Measurements from ENCODE around the gene PDSS2.
A peak's percentile ranks its signal among the peaks of the same experiment; 100 is the strongest.

Gene PDSS2

GRCh38 chr6:107493158-107494057 is 34.0 kb upstream of the PDSS2 start:
- Histone ChIP-seq H4K8ac (ENCODE audit: low read length) (peak overlapping the region; percentile 89), H2BK15ac (ENCODE audit: low read depth, poor library complexity, severe bottlenecking) (no peak overlapping the region), H3K9ac (ENCODE audit: low read length) (peak overlapping the region; percentile 93), H3K18ac (ENCODE audit: low read depth in 1 of 2, low read length in 2 of 2) (peak overlapping the region; percentile 37 to 48), H2BK12ac (ENCODE audit: low read length in 2 of 2) (peak overlapping the region in 1 of 2 experiments; percentile 61), H2BK120ac (ENCODE audit: low read depth, low read length) (peak overlapping the region; percentile 56), H3K4me2 (ENCODE audit: low read length, poor library complexity, severe bottlenecking) (no peak overlapping the region), H3K79me1 (replicated peaks; ENCODE audit: low read length, poor library complexity, severe bottlenecking) (no peaks in the 10 kb centered on the region), H2AFZ (ENCODE audit: low read depth, low read length) (no peak overlapping the region), H3K4me1 (ENCODE audit: control insufficient read depth, insufficient read depth, low read depth, low read length) (peaks cover 22% of the 10 kb centered on the region), H3K36me3 (ENCODE audit: control insufficient read depth in 1 of 2, insufficient read depth in 2 of 2, low read depth in 1 of 2, low read length in 2 of 2) (no peaks in the 10 kb centered on the region), H3K27me3 (ENCODE audit: control insufficient read depth in 1 of 2, insufficient read depth in 1 of 2, low read length in 2 of 2) (peaks cover 0 to 58% of the 10 kb centered on the region in 2 experiments), H3K4me3 (ENCODE audit: insufficient read depth in 1 of 2, low read depth in 1 of 2, low read length in 2 of 2) (peak overlapping the region in 1 of 2 experiments; percentile 95), H2AK5ac (ENCODE audit: low read length, severe bottlenecking) (no peak overlapping the region), H3K14ac (ENCODE audit: low read length in 2 of 2) (no peak overlapping the region), H3K4ac (ENCODE audit: low read depth in 1 of 2, low read length in 2 of 2) (no peak overlapping the region), H2BK5ac (ENCODE audit: low read depth, low read length, poor library complexity, severe bottlenecking) (no peak overlapping the region), H3K9me3 (ENCODE audit: control insufficient read depth, low read length) (no peaks in the 10 kb centered on the region), H3K27ac (ENCODE audit: low read length, poor library complexity, severe bottlenecking) (no peak overlapping the region), H3K23ac (ENCODE audit: low read length in 2 of 2) (no peak overlapping the region), H4K91ac (ENCODE audit: low read length) (peak overlapping the region; percentile 7)
- WGBS = 12% methylated on average over 10 of the region's 12 CpGs
- DNase-seq = peak; percentile 83

GRCh38 chr6:107491760-107492660 is 32.6 kb upstream of the PDSS2 start:
- H2AFZ ChIP-seq (ENCODE audit: low read depth, low read length) = no peak overlapping the region
- H3K27ac ChIP-seq (ENCODE audit: low read length, poor library complexity, severe bottlenecking) = no peak overlapping the region
- H3K4me1 ChIP-seq (ENCODE audit: control insufficient read depth, insufficient read depth, low read depth, low read length) = peaks cover 27% of the 10 kb centered on the region
- H2BK120ac ChIP-seq (ENCODE audit: low read depth, low read length) = no peak overlapping the region
- no peak overlapping the region for H3K4ac ChIP-seq (ENCODE audit: low read depth in 1 of 2, low read length in 2 of 2)
- H4K8ac ChIP-seq (ENCODE audit: low read length) = no peak overlapping the region
- DNase-seq = peak; percentile 16
- H3K9me3 ChIP-seq (ENCODE audit: control insufficient read depth, low read length) = no peaks in the 10 kb centered on the region
- H3K23ac ChIP-seq (ENCODE audit: low read length in 2 of 2) = no peak overlapping the region
- H3K4me3 ChIP-seq (ENCODE audit: insufficient read depth in 1 of 2, low read depth in 1 of 2, low read length in 2 of 2) = peak overlapping the region in 1 of 2 experiments; percentile 95
- H3K9ac ChIP-seq (ENCODE audit: low read length) = peak overlapping the region; percentile 93
- 59% methylated on average over 12 of the region's 14 CpGs for WGBS
- no peak overlapping the region for H2BK15ac ChIP-seq (ENCODE audit: low read depth, poor library complexity, severe bottlenecking)
- H3K18ac ChIP-seq (ENCODE audit: low read depth in 1 of 2, low read length in 2 of 2) = peak overlapping the region in 1 of 2 experiments; percentile 54
- H3K36me3 ChIP-seq (ENCODE audit: control insufficient read depth in 1 of 2, insufficient read depth in 2 of 2, low read depth in 1 of 2, low read length in 2 of 2) = no peaks in the 10 kb centered on the region
- peaks cover 0 to 70% of the 10 kb centered on the region in 2 experiments for H3K27me3 ChIP-seq (ENCODE audit: control insufficient read depth in 1 of 2, insufficient read depth in 1 of 2, low read length in 2 of 2)
- H4K91ac ChIP-seq (ENCODE audit: low read length) = no peak overlapping the region
- H2AK5ac ChIP-seq (ENCODE audit: low read length, severe bottlenecking) = no peak overlapping the region
- H3K14ac ChIP-seq (ENCODE audit: low read length in 2 of 2) = no peak overlapping the region
- H2BK5ac ChIP-seq (ENCODE audit: low read depth, low read length, poor library complexity, severe bottlenecking) = no peak overlapping the region
- H3K79me1 ChIP-seq (replicated peaks; ENCODE audit: low read length, poor library complexity, severe bottlenecking) = no peaks in the 10 kb centered on the region
- H3K4me2 ChIP-seq (ENCODE audit: low read length, poor library complexity, severe bottlenecking) = no peak overlapping the region
- peak overlapping the region in 1 of 2 experiments; percentile 33 for H2BK12ac ChIP-seq (ENCODE audit: low read length in 2 of 2)

DNA sequence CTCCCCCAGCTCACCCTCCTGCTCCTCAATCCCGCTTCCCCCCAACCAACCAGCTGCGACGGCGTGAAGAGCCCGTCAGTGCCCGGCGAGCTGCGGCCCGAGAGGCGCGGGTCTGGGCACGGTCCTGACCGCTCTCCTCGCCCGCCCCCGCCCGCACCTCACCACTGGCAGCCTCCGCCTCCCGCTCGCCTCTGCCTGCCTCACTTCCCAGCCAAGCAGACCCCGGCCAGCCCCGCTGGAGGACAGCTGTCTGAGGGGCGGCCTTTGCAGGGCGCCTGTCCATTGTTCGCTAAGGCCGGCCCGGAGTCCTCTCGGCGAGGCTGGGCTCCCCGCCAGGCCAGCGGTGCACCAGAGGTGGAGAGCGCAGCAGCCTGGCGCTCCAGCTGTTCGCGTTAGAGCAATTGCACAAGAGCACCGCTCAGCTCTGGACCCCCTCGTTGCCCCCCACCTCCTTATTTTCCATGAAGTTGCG is 31.8 kb upstream of the PDSS2 start:
- Histone ChIP-seq H3K4ac (ENCODE audit: low read depth in 1 of 2, low read length in 2 of 2) (peak overlapping the region in 1 of 2 experiments; percentile 69), H3K4me1 (ENCODE audit: control insufficient read depth, insufficient read depth, low read depth, low read length) (peaks cover 27% of the 10 kb centered on the region), H2BK120ac (ENCODE audit: low read depth, low read length) (peak overlapping the region; percentile 34), H2AK5ac (ENCODE audit: low read length, severe bottlenecking) (no peak overlapping the region), H3K18ac (ENCODE audit: low read depth in 1 of 2, low read length in 2 of 2) (peak overlapping the region; percentile 86 to 93), H2BK15ac (ENCODE audit: low read depth, poor library complexity, severe bottlenecking) (peak overlapping the region; percentile 89), H3K23ac (ENCODE audit: low read length in 2 of 2) (peak overlapping the region in 1 of 2 experiments; percentile 92), H2BK12ac (ENCODE audit: low read length in 2 of 2) (peak overlapping the region in 1 of 2 experiments; percentile 87), H3K27ac (ENCODE audit: low read length, poor library complexity, severe bottlenecking) (no peak overlapping the region), H4K8ac (ENCODE audit: low read length) (peak overlapping the region; percentile 77), H3K4me2 (ENCODE audit: low read length, poor library complexity, severe bottlenecking) (peak overlapping the region; percentile 86), H3K36me3 (ENCODE audit: control insufficient read depth in 1 of 2, insufficient read depth in 2 of 2, low read depth in 1 of 2, low read length in 2 of 2) (no peaks in the 10 kb centered on the region), H3K27me3 (ENCODE audit: control insufficient read depth in 1 of 2, insufficient read depth in 1 of 2, low read length in 2 of 2) (peaks cover 0 to 72% of the 10 kb centered on the region in 2 experiments), H4K91ac (ENCODE audit: low read length) (peak overlapping the region; percentile 89), H3K9ac (ENCODE audit: low read length) (peak overlapping the region; percentile 93), H3K79me1 (replicated peaks; ENCODE audit: low read length, poor library complexity, severe bottlenecking) (no peaks in the 10 kb centered on the region), H2AFZ (ENCODE audit: low read depth, low read length) (peak overlapping the region; percentile 84), H2BK5ac (ENCODE audit: low read depth, low read length, poor library complexity, severe bottlenecking) (no peak overlapping the region), H3K9me3 (ENCODE audit: control insufficient read depth, low read length) (no peaks in the 10 kb centered on the region), H3K14ac (ENCODE audit: low read length in 2 of 2) (peak overlapping the region in 1 of 2 experiments; percentile 66), H3K4me3 (ENCODE audit: insufficient read depth in 1 of 2, low read depth in 1 of 2, low read length in 2 of 2) (peak overlapping the region; percentile 18 to 95)
- peak; percentile 65 for DNase-seq
- under 1% methylated on average over 34 of the region's 38 CpGs for WGBS
